8988T (cell line): Measurements from ENCODE around the gene GABRE.

ENCODE experiments used
- DNase-seq: peaks from one replicate; pipeline ENCODE4 v3.0.0; 2011

Gene GABRE, protein sequence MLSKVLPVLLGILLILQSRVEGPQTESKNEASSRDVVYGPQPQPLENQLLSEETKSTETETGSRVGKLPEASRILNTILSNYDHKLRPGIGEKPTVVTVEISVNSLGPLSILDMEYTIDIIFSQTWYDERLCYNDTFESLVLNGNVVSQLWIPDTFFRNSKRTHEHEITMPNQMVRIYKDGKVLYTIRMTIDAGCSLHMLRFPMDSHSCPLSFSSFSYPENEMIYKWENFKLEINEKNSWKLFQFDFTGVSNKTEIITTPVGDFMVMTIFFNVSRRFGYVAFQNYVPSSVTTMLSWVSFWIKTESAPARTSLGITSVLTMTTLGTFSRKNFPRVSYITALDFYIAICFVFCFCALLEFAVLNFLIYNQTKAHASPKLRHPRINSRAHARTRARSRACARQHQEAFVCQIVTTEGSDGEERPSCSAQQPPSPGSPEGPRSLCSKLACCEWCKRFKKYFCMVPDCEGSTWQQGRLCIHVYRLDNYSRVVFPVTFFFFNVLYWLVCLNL

GRCh38 chrX:151974336-151975227, at the start of gene GABRE:
Gene GABRE (minus strand): TSS chrX:151974676. CDS start chrX:151974625, 51 bp downstream.
- DNase-seq: no peak

DNA sequence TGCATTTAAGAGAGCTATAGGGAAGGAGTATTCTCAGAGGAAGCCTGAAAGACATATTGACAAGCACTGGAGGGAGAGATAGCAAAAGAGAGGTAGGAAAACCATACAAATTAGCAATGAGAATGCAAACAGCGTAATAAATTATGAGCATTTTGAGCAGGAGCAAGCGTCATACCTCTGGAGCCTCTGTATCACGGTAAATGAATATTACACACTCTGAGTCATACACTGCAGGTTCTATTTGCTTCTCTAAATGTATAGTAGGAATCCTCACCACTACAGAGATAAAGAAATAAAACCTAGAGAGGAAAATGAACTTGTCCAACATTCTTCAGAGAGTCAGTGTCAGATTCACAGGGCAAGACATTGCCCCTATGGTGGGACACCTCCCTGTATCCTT, 46.4 kb upstream of the GABRE start:
- DNase-seq: no peak

GRCh38 chrX:151999813-152000212, 25.3 kb upstream of the GABRE start:
- DNase-seq: no peak

DNA sequence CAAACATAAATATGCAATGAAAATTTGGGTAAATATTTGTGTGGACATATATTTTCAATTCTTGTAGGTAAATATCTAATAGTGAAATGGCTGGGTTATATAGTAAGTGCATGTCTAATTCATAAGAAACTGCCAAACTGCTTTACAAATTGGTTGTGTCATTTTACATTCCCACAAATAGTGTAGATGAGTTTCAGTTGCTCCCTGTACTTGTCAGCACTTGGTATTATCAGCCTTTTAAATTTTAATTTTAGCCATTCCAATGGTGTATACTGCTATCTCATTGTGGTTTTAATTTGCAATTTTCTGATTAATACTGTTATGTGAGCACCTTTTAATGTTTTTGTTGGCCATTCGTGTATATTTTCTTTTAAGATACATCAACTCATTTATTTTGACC, 23.1 kb upstream of the GABRE start:
- DNase-seq: no peak

- no peak for DNase-seq
These were observed 21.9 kb upstream of the GABRE start for GRCh38 chrX:151996347-151996746.

GRCh38 chrX:151994476-151994875, 20.0 kb upstream of the GABRE start:
- DNase-seq: no peak

GRCh38 chrX:151988706-151989299, 14.3 kb upstream of the GABRE start:
- no peak for DNase-seq

- DNase-seq: no peak
These were observed 12.6 kb upstream of the GABRE start for GRCh38 chrX:151987108-151987507.

DNA sequence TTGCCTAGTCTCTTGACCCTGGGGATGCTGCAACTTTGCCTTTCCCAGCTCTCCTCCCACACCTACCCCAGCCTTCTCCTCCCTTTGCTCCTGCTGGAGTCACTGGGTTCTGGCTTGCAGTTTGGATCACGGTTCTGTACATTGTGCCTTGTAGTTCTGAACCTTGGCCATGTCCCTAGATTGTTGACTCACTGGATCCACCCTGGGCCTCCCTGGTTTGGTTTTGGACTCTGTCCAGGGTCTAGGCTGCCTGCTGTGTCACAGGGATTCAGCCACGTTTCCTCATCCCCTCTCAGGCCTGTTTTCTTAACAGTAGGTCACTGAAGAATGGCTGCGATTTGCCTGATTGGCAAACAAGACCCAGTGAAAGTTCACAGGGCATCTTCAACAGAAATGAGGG, 11.5 kb upstream of the GABRE start:
- no peak for DNase-seq

DNA sequence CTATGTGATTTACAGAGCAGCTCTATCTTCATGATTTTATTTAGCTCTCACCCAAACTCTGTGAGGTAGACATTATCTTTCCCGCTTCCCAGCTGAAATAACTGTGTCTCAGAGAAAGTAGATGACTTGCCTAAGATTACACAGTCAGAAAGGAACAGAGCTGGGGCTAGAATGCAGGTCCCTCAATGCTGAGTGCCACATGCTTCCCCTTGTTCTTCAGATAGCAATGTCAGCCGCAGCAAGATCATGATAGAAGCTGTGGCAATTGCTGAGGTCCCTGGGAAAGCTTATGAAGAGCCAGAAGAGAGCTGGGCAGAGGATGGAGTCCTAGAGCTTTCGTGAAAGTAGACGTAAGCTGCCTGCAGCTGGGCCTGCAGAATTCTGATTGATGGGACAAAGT, 11.1 kb upstream of the GABRE start:
- no peak for DNase-seq

DNA sequence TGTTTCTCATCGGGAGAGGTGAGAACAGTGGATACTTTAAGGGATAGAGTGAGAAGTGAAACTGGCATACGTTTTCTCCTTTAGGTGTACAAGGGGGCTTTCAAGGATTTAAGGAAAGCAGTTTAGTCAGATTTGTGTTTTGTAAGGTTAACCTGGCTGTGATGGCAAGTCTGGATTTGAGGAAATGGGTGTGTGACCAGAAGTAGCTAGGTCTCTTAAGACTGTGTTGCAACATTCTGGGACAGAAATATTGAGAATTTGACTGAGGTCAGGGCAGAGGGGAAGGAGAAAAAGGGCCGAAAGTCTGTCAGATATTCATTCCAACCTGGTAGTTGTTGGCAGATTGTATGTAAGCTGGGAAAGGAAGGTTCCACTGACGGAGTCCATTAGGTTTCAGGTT, 10.4 kb upstream of the GABRE start:
- no peak for DNase-seq

DNA sequence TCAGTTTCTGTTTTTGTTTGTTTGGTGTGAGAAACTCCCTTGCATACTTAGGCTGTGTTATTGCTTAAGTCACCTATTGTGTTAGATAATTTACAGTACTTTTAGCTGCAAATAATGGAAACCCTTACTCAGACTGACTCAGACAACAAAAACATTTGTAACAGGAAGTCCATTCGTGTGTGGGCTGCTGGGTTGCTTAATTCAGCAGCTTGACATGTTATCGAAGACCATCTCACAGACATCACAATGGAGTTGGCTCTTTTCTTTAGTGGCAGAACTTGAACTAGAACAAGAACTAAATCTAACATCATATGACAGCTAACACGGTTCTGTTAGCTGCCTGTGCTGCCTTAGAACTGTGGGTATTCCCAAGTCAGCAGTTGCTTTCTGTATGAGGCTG, 9.9 kb upstream of the GABRE start:
- DNase-seq: no peak

- DNase-seq: no peak
These were observed 8.7 kb upstream of the GABRE start for GRCh38 chrX:151983186-151983585.

GRCh38 chrX:151982222-151982621, 7.7 kb upstream of the GABRE start:
- DNase-seq: no peak

DNA sequence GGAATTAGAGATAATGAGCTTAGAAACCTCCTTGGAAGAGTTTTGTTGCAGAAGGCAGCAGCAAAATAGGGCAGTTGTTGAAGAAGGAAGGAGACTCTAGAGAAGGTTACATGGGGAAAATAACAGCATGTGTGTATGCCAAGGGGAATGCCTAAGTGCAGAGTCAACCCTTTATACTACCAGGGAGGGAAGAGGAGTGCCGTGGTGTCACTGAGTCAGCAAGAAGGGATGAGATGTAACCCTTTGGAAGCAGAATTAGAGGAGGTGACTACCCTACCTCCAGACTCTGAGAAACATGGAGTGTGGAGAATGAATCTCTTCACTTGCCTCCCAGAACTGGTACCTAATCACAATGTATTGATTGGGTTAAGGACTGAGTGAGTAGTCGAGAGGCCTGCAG, 6.7 kb upstream of the GABRE start:
- no peak for DNase-seq

DNA sequence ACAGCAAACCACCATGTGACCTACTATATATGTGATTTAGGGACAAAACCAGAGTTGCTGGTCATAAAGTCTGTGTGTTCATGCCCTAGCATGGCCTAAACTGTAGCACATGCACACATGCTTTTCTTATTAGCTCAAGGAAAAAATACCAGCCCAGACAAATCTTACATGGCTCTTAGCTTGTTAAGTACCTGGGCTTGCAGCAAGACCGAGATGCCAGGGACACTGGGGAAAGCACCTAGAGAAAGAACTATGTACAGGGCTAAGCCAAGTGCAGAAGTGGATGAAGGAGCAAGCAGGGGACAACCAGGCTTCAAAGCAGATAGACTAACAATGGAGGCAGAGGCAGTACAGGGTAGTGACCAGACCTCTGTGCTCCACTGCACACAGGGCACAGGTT, 3.4 kb upstream of the GABRE start:
- no peak for DNase-seq

DNA sequence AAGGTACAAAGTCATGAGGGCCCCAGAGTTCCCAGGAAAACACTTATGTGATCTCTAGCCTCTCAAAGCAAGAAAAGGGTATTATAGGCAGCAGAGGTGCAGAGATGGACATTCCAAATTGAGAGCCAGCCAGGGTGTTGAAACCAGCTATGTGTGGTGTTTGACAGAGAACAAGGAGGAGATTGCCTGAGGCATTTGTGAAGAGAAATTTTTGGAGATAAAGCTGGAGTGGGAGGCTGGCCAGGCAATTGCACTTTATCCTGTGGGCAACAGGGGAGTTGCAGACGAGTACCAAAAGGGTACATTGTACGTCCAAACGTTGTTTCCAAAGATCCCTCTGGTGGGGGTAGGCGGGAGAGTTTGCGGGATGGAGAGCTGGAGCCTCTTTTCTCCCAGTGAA, 2.5 kb upstream of the GABRE start:
- DNase-seq: no peak

- DNase-seq: no peak
These were observed 1.3 kb upstream of the GABRE start for GRCh38 chrX:151975736-151976275.

- no peak for DNase-seq
These were observed 735 bp upstream of the GABRE start for GRCh38 chrX:151975228-151975593.

DNA sequence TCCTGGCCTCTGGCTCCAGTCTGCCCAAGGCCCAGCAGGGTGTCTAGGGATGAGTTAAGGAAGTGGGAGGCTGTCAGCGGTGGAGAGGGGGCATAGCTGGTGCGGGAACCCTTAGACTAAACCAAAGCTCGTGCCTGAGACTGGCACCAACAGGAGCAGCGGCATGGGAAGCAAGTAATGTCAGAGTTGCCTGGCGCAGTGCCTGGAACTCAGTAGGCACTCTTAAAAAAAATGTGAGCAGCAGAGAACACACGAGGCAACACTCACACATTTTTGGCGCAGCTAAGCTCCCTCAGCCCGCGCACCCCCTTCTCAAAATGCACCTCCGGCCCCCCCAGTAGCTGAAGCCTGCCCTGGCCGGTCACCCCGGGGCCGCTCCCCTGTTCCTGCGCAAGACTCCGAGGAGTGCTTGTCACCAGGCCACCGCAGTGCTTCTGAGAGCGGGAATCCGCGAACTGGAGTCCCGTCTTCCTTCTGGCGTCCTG, 583 bp downstream of the GABRE start:
- no peak for DNase-seq

- no peak for DNase-seq
These were observed 1.3 kb downstream of the GABRE start for GRCh38 chrX:151973060-151973661.

DNA sequence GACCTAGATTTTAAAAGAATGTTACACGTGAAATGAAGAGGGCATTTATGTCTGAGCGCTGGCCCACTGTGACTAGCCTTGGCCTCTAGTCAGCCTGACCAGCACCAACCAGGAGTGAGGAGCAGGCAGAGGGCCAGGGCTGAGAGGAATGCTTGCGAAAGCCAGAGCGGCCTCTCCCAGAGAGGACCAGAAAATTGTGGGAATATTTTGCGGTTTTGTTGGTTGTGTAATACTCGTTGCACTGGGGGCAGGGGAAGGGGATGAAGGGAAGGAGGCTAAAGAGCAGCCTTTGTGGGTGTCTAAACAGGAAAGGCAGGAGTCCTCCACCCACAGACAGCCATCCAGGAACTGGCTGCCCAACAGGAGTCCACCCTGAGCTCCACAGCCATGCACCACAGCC, 3.8 kb downstream of the GABRE start:
- DNase-seq: no peak

- DNase-seq: no peak
These were observed 4.4 kb downstream of the GABRE start for GRCh38 chrX:151970027-151970426.
